Measurements from ENCODE around the gene DRG1.

DNA sequence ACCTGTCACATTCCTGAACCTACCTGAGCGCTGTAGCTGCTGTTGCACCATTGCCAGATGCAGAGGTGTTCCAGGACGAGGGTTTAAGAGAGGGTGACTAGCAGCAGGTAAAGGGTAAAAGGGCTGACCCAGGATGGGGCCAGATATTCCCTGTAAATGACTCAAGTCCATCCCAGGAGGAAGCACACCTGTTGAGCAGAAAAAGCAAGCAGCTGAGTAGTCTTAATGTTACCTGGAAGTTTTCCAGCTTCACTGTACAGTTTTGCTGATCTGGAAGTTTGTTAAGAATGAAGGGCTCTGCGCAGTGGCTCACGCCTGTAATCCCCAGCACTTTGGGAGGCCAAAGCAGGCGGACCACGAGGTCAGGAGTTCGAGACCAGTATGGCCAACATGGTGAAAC, 41.3 kb downstream of the DRG1 start:
- TF ChIP-seq, protein P1, sequence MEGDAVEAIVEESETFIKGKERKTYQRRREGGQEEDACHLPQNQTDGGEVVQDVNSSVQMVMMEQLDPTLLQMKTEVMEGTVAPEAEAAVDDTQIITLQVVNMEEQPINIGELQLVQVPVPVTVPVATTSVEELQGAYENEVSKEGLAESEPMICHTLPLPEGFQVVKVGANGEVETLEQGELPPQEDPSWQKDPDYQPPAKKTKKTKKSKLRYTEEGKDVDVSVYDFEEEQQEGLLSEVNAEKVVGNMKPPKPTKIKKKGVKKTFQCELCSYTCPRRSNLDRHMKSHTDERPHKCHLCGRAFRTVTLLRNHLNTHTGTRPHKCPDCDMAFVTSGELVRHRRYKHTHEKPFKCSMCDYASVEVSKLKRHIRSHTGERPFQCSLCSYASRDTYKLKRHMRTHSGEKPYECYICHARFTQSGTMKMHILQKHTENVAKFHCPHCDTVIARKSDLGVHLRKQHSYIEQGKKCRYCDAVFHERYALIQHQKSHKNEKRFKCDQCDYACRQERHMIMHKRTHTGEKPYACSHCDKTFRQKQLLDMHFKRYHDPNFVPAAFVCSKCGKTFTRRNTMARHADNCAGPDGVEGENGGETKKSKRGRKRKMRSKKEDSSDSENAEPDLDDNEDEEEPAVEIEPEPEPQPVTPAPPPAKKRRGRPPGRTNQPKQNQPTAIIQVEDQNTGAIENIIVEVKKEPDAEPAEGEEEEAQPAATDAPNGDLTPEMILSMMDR (IDR thresholded peaks at IDR 0.05; ENCODE audit: low read depth, low read length, poor library complexity, severe bottlenecking) = no peak
- TF ChIP-seq EZH2phosphoT487 (IDR thresholded peaks at IDR 0.05; ENCODE audit: borderline replicate concordance, low read length) = no peak
